HT1080 (cell line): ENCODE measurements around the gene ENTPD6. TPM values are rescaled to one million over a fixed set of nuclear protein-coding genes. Genes with fewer than 3 reads are reported as not detected.

Source experiments
- DNase-seq: peaks from one replicate; pipeline ENCODE4 v3.0.0-alpha.2; 2015; ENCODE audit warnings: low read depth
- total RNA-seq: library from RNA; depleted of rRNA; stranded (reverse); fragments of >200 nt; shearing (Covaris generic); gene quantifications from 2 replicates; pipeline ENCODE4 v1.2.3, GENCODE V29; 2014

ENTPD6 gene
- total RNA-seq, 1 experiment from 2014 or later, result 107 TPM

- no peak for DNase-seq
Observed at GRCh38 chr20:25187635-25188034, 7.9 kb upstream of the ENTPD6 start.

GRCh38 chr20:25188218-25188617 lies 7.3 kb upstream of the ENTPD6 start:
- DNase-seq, result no peak

- DNase-seq, result no peak
Observed at GRCh38 chr20:25191051-25191450, 4.5 kb upstream of the ENTPD6 start.

GRCh38 chr20:25191689-25192088 lies 3.8 kb upstream of the ENTPD6 start:
- DNase-seq, result no peak

GRCh38 chr20:25193843-25194242 lies 1.7 kb upstream of the ENTPD6 start:
- DNase-seq, result no peak

- DNase-seq, result no peak
Observed at GRCh38 chr20:25194333-25194972, 1.1 kb upstream of the ENTPD6 start.

GRCh38 chr20:25195962-25196785 lies 662 bp downstream of the ENTPD6 start:
- DNase-seq, result peak; percentile 34

GRCh38 chr20:25196786-25197120 lies 1.2 kb downstream of the ENTPD6 start:
- no peak for DNase-seq

- DNase-seq, result no peak
Observed at GRCh38 chr20:25197183-25197869, 1.8 kb downstream of the ENTPD6 start.

GRCh38 chr20:25197870-25198190 lies 2.3 kb downstream of the ENTPD6 start:
- DNase-seq, result no peak

GRCh38 chr20:25198663-25199383 lies 3.3 kb downstream of the ENTPD6 start:
- DNase-seq, result no peak

- no peak for DNase-seq
Observed at GRCh38 chr20:25199473-25200260, 4.2 kb downstream of the ENTPD6 start.

- DNase-seq, result no peak
Observed at GRCh38 chr20:25203089-25203488, 7.6 kb downstream of the ENTPD6 start.

- DNase-seq, result no peak
Observed at GRCh38 chr20:25203871-25204320, 8.4 kb downstream of the ENTPD6 start.

GRCh38 chr20:25204550-25205276 lies 9.2 kb downstream of the ENTPD6 start:
- DNase-seq, result no peak

GRCh38 chr20:25205277-25206062 lies 10.0 kb downstream of the ENTPD6 start:
- DNase-seq, result no peak

- DNase-seq, result no peak
Observed at GRCh38 chr20:25206063-25206403, 10.5 kb downstream of the ENTPD6 start.

GRCh38 chr20:25206548-25206947 lies 11.0 kb downstream of the ENTPD6 start:
- no peak for DNase-seq

- DNase-seq, result no peak
Observed at GRCh38 chr20:25207149-25207959, 11.8 kb downstream of the ENTPD6 start.
